HCT116 (cell line): ENCODE measurements around the gene PIAS2.

ENCODE experiments used
- CEBPB ChIP-seq: IDR thresholded peaks from 2 replicates; pipeline ENCODE4 v1.6.1; 2012; ENCODE audit warnings: low read depth
- EGR1 ChIP-seq: IDR thresholded peaks from 2 replicates; pipeline ENCODE4 v1.6.1; 2012; ENCODE audit warnings: low read depth
- EZH2 ChIP-seq: fragments of 200-600 bp; sonication (generic); IDR thresholded peaks from 2 replicates; pipeline ENCODE4 v1.6.1; 2017; ENCODE audit warnings: antibody characterized with exemption, mixed run types
- POLR2A ChIP-seq: IDR thresholded peaks from 2 replicates; pipeline ENCODE4 v1.7.0; 2011; ENCODE audit warnings: borderline replicate concordance; ENCODE audit not compliant: insufficient read depth, insufficient read length; ENCODE audit errors: extremely low read depth
- RAD21 ChIP-seq: IDR thresholded peaks from 2 replicates; pipeline ENCODE4 v1.6.1; 2012; ENCODE audit warnings: low read depth, mild to moderate bottlenecking
- SRF ChIP-seq: IDR thresholded peaks from 2 replicates; pipeline ENCODE4 v1.6.1; 2012; ENCODE audit warnings: low read depth
- ZFX ChIP-seq: fragments of 450-650 bp; IDR thresholded peaks from 2 replicates; pipeline ENCODE4 v1.6.1; 2017
- TF ChIP-seq, protein P1 (sequence below), 3 experiments: fragments of 200-600 bp in 1 of 3; sonication (generic) in 1 of 3; IDR thresholded peaks in 2 of 3; conservative IDR thresholded peaks in 1 of 3; 2 replicates each; pipeline ENCODE4 v1.5.1; 2012 to 2017; ENCODE audit warnings: low read depth in 2 of 3, low read length in 2 of 3, antibody characterized with exemption in 1 of 3, borderline replicate concordance in 1 of 3, control low read depth in 1 of 3, mild to moderate bottlenecking in 1 of 3, mixed read lengths in 1 of 3, mixed run types in 1 of 3, moderate library complexity in 1 of 3; ENCODE audit not compliant: insufficient read depth in 1 of 3
- TF ChIP-seq, protein P2 (sequence below): IDR thresholded peaks from 2 replicates; pipeline ENCODE4 v1.6.1; 2012
- TF ChIP-seq, protein P3 (sequence below): IDR thresholded peaks from 2 replicates; pipeline ENCODE4 v1.6.1; 2012; ENCODE audit warnings: low read depth

GRCh38 chr18:46942646-46943045 lies 25.3 kb upstream of the PIAS2 start:
- TF ChIP-seq ZFX = no peak
- no peak for TF ChIP-seq POLR2A
- TF ChIP-seq, protein P1, sequence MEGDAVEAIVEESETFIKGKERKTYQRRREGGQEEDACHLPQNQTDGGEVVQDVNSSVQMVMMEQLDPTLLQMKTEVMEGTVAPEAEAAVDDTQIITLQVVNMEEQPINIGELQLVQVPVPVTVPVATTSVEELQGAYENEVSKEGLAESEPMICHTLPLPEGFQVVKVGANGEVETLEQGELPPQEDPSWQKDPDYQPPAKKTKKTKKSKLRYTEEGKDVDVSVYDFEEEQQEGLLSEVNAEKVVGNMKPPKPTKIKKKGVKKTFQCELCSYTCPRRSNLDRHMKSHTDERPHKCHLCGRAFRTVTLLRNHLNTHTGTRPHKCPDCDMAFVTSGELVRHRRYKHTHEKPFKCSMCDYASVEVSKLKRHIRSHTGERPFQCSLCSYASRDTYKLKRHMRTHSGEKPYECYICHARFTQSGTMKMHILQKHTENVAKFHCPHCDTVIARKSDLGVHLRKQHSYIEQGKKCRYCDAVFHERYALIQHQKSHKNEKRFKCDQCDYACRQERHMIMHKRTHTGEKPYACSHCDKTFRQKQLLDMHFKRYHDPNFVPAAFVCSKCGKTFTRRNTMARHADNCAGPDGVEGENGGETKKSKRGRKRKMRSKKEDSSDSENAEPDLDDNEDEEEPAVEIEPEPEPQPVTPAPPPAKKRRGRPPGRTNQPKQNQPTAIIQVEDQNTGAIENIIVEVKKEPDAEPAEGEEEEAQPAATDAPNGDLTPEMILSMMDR (IDR thresholded peaks at IDR 0.05 in 2 of 3, conservative IDR thresholded peaks at IDR 0.05 in 1 of 3; ENCODE audit: borderline replicate concordance in 1 of 3, insufficient read depth in 1 of 3, low read depth in 2 of 3, low read length in 2 of 3) = no peak
- TF ChIP-seq, protein P2, sequence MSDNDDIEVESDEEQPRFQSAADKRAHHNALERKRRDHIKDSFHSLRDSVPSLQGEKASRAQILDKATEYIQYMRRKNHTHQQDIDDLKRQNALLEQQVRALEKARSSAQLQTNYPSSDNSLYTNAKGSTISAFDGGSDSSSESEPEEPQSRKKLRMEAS = no peak
- no peak for TF ChIP-seq EGR1
- no peak for TF ChIP-seq EZH2
- no peak for TF ChIP-seq RAD21
- TF ChIP-seq CEBPB = no peak
- TF ChIP-seq, protein P3, sequence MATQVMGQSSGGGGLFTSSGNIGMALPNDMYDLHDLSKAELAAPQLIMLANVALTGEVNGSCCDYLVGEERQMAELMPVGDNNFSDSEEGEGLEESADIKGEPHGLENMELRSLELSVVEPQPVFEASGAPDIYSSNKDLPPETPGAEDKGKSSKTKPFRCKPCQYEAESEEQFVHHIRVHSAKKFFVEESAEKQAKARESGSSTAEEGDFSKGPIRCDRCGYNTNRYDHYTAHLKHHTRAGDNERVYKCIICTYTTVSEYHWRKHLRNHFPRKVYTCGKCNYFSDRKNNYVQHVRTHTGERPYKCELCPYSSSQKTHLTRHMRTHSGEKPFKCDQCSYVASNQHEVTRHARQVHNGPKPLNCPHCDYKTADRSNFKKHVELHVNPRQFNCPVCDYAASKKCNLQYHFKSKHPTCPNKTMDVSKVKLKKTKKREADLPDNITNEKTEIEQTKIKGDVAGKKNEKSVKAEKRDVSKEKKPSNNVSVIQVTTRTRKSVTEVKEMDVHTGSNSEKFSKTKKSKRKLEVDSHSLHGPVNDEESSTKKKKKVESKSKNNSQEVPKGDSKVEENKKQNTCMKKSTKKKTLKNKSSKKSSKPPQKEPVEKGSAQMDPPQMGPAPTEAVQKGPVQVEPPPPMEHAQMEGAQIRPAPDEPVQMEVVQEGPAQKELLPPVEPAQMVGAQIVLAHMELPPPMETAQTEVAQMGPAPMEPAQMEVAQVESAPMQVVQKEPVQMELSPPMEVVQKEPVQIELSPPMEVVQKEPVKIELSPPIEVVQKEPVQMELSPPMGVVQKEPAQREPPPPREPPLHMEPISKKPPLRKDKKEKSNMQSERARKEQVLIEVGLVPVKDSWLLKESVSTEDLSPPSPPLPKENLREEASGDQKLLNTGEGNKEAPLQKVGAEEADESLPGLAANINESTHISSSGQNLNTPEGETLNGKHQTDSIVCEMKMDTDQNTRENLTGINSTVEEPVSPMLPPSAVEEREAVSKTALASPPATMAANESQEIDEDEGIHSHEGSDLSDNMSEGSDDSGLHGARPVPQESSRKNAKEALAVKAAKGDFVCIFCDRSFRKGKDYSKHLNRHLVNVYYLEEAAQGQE = no peak
- TF ChIP-seq SRF = no peak
